Pancreas (tissue), 10 donors: Measurements from ENCODE around the gene MC1R. TPM values are rescaled to one million over a fixed set of nuclear protein-coding genes. Genes with fewer than 3 reads are reported as not detected.
"Not testable (repeated sequence)": the region's sequence is repeated elsewhere in the genome, so short reads cannot be mapped to it uniquely, and the experiment has no call there.

Experiments
- ATAC-seq, 4 donors: fragments of 200-7000 bp; cut with Tn5 transposase; one replicate each; pipeline versions ENCODE4 v1.8.0 to v1.9.1; 2020; ENCODE audit warnings: mild to moderate bottlenecking in 4 of 4, moderate library complexity in 4 of 4
- DNase-seq, 6 donors: peaks; one replicate each; pipeline ENCODE4 v3.0.0-alpha.2; 2020
- FAIRE-seq: peaks from 2 replicates; lab custom pipeline; 2012; peaks lifted over from hg19 to GRCh38; lab: Jason Lieb, UNC
- H3K27ac ChIP-seq, 4 donors: fragments of 200-600 bp; sonication (generic); 1 replicate in 3 of 4; 2 replicates in 1 of 4; pipeline versions ENCODE4 v1.5.0 to v1.8.0; 2020
- H3K27me3 ChIP-seq, 4 donors: fragments of 200-600 bp; one replicate each; pipeline ENCODE4 v1.8.0; 2021
- H3K36me3 ChIP-seq, 3 donors: fragments of 200-600 bp; sonication (generic) in 1 of 3; one replicate each; pipeline versions ENCODE4 v1.5.0 to v1.8.0; 2020 to 2021
- H3K4me1 ChIP-seq, 3 donors: fragments of 200-600 bp; one replicate each; pipeline ENCODE4 v1.8.0; 2021
- H3K4me3 ChIP-seq, 4 donors: fragments of 200-600 bp; sonication (generic) in 2 of 4; one replicate each; pipeline versions ENCODE4 v1.5.0 to v1.8.0; 2020 to 2021
- H3K9me3 ChIP-seq, 4 donors: fragments of 200-600 bp; one replicate each; pipeline ENCODE4 v1.8.0; 2021
- CTCF ChIP-seq, 4 donors: fragments of 200-600 bp; sonication (generic) in 3 of 4; IDR thresholded peaks; one replicate each; pipeline versions ENCODE4 v1.5.0 to v1.8.0; 2021; ENCODE audit warnings: antibody characterized with exemption in 4 of 4
- WGBS, 2 donors: extraction: QIAGEN DNeasy Blood & Tissue Kit; methylation state at CpG; one replicate each; pipeline ENCODE4 v1.1.7; 2013; 5-methylcytosine and 5-hydroxymethylcytosine counted together
- intact Hi-C, 3 donors: fragments of 100-400 bp; cut with DNase I; formaldehyde crosslinking; loops; one replicate each; pipeline versions ENCODE4 v1.11.1 to v1.14.2; 2022
- polyA plus RNA-seq, 2 donors: library from polyadenylated mRNA; stranded (reverse); fragments of 200-250 nt; gene quantifications; one replicate each; pipeline ENCODE4 v1.2.3, GENCODE V29; 2013
- total RNA-seq, 6 donors: library from RNA; stranded (reverse); fragmentation: NEBNext Ultra II Directional in 4 of 6; extraction: Animal tissue kit (Norgen Biotek cat#: 25700) in 4 of 6; gene quantifications; one replicate each; pipeline versions ENCODE4 v1.2.1 to v1.2.4, GENCODE V29; 2021 to 2023
- donor health status: healthy with polysubstance abuse.
- donor health status: DM: no; HTN: no; CAD: no; lungs with moderate emphysema.
- donor health status: DM: no; HTN: no; CAD: no.
- donor health status: control.
- donor health status: control.
- donor health status: Bipolar disorder and iron deficiency.
- donor health status: DM: yes; HTN: yes; CAD: no.
- donor health status: DM: no; HTN: no; CAD: no.
- donor health status: DM: no; HTN: no; CAD: no.
- donor health status: DM: yes; HTN: yes; CAD: no.

Gene MC1R
- total and polyA plus RNA-seq, 8 donors, result 1.1 to 14.3 (median 2.0) TPM

- WGBS, 2 donors, result 88 to 91% methylated on average over 30 of the region's 30 CpGs
- ATAC-seq (no peak), DNase-seq (no peak), FAIRE-seq (no peak)
- Histone ChIP-seq H3K27me3 (no peaks in the 10 kb centered on the region), H3K4me1 (no peaks in the 10 kb centered on the region), H3K9me3 (no peaks in the 10 kb centered on the region), H3K36me3 (no peaks in the 10 kb centered on the region), H3K4me3 (no peak overlapping the region), H3K27ac (no peak overlapping the region)
- TF ChIP-seq CTCF (IDR thresholded peaks at IDR 0.05), result no peak
- intact Hi-C loops, result no loop called here
Observed at GRCh38 chr16:89965447-89966225, 47.0 kb downstream of the MC1R start.

GRCh38 chr16:89966756-89967155 is 48.1 kb downstream of the MC1R start:
- Histone ChIP-seq H3K27me3 (no peaks in the 10 kb centered on the region), H3K36me3 (no peaks in the 10 kb centered on the region), H3K27ac (no peak overlapping the region), H3K4me1 (peaks cover 0 to 11% (median 7%) of the 10 kb centered on the region in 3 donors), H3K9me3 (no peaks in the 10 kb centered on the region), H3K4me3 (no peak overlapping the region)
- 88 to 89% methylated on average over 9 of the region's 9 CpGs for WGBS, 2 donors
- intact Hi-C loops, result no loop called here
- DNase-seq (no peak), FAIRE-seq (no peak), ATAC-seq (no peak)
- TF ChIP-seq CTCF (IDR thresholded peaks at IDR 0.05), result no peak

GRCh38 chr16:89967436-89967835 is 48.8 kb downstream of the MC1R start:
- H3K36me3 ChIP-seq, FAIRE-seq, ATAC-seq, H3K27ac ChIP-seq, H3K27me3 ChIP-seq, intact Hi-C loops, H3K9me3 ChIP-seq, H3K4me3 ChIP-seq, DNase-seq: not testable (repeated sequence)
- peaks cover 0 to 14% (median 7%) of the 10 kb centered on the region in 3 donors for H3K4me1 ChIP-seq
- 82 to 88% methylated on average over 5 of the region's 5 CpGs for WGBS, 2 donors

GRCh38 chr16:89968074-89968473 is 49.4 kb downstream of the MC1R start:
- ATAC-seq, DNase-seq, H3K27ac ChIP-seq, H3K4me3 ChIP-seq, FAIRE-seq, H3K36me3 ChIP-seq, H3K9me3 ChIP-seq, H3K27me3 ChIP-seq, intact Hi-C loops: not testable (repeated sequence)
- WGBS, 2 donors, result 86 to 88% methylated on average over 11 of the region's 11 CpGs
- peaks cover 0 to 14% (median 7%) of the 10 kb centered on the region in 3 donors for H3K4me1 ChIP-seq

- Histone ChIP-seq H3K4me3 (no peak overlapping the region), H3K9me3 (no peaks in the 10 kb centered on the region), H3K4me1 (peaks cover 3 to 26% (median 7%) of the 10 kb centered on the region in 3 donors), H3K27me3 (no peaks in the 10 kb centered on the region), H3K27ac (no peak overlapping the region), H3K36me3 (no peaks in the 10 kb centered on the region)
- intact Hi-C loops, result no loop called here
- ATAC-seq (no peak), FAIRE-seq (no peak), DNase-seq (no peak)
- TF ChIP-seq CTCF (IDR thresholded peaks at IDR 0.05), result no peak
- 94 to 97% methylated on average over 6 of the region's 6 CpGs for WGBS, 2 donors
Observed at GRCh38 chr16:89969741-89970410, 51.2 kb downstream of the MC1R start.

Other genes starting within 250 kb of the MC1R start
- 10 to 100 TPM; 33.7 to 92.7 (median 51.3) TPM for gene CDK10, start 232.2 kb upstream of the MC1R start, total RNA-seq
- 100 to 1,000 TPM; 224 to 253 TPM for gene CDK10, start 232.2 kb upstream of the MC1R start, polyA plus RNA-seq
- gene SPATA2L, start 217.2 kb upstream of the MC1R start, total RNA-seq, result 10 to 100 TPM in 4 of 6 donors, 1 to 10 TPM in 2; 9.2 to 22.3 (median 11.1) TPM
- 10 to 100 TPM; 14.8 to 16.6 TPM for gene SPATA2L, start 217.2 kb upstream of the MC1R start, polyA plus RNA-seq
- 1 to 10 TPM; 3.9 to 7.5 (median 5.6) TPM for gene VPS9D1, start 198.0 kb upstream of the MC1R start, total RNA-seq
- gene VPS9D1, start 198.0 kb upstream of the MC1R start, polyA plus RNA-seq, result 10 to 100 TPM; 27.3 to 30.1 TPM
- gene ZNF276, start 197.3 kb upstream of the MC1R start, total RNA-seq, result 10 to 100 TPM in 4 of 6 donors, 1 to 10 TPM in 2; 7.9 to 18.7 (median 10.7) TPM
- 10 to 100 TPM; 29.1 to 49.3 TPM for gene ZNF276, start 197.3 kb upstream of the MC1R start, polyA plus RNA-seq
- gene FANCA, start 102.2 kb upstream of the MC1R start, total RNA-seq, result 1 to 10 TPM in 5 of 6 donors, under 1 TPM in 1; 0.51 to 3.0 (median 2.1) TPM
- gene FANCA, start 102.2 kb upstream of the MC1R start, polyA plus RNA-seq, result 1 to 10 TPM; 3.7 to 5.7 TPM
- gene SPIRE2, start 90.4 kb upstream of the MC1R start, total RNA-seq, result 1 to 10 TPM; 1.6 to 3.8 (median 2.6) TPM
- 10 to 100 TPM in 1 of 2 donors, 1 to 10 TPM in 1; 6.7 to 11.5 TPM for gene SPIRE2, start 90.4 kb upstream of the MC1R start, polyA plus RNA-seq
- 100 to 1,000 TPM in 3 of 6 donors, 10 to 100 TPM in 3; 81.0 to 119 (median 100) TPM for gene TCF25, start 45.3 kb upstream of the MC1R start, total RNA-seq
- gene TCF25, start 45.3 kb upstream of the MC1R start, polyA plus RNA-seq, result 100 to 1,000 TPM; 193 to 250 TPM
- 10 to 100 TPM in 1 of 6 donors, 1 to 10 TPM in 3, under 1 TPM in 2; 0.37 to 25.4 (median 1.6) TPM for gene TUBB3, start 4.5 kb downstream of the MC1R start, total RNA-seq
- 1 to 10 TPM; 1.8 to 4.7 TPM for gene TUBB3, start 4.5 kb downstream of the MC1R start, polyA plus RNA-seq
- gene DEF8, start 29.9 kb downstream of the MC1R start, total RNA-seq, result 10 to 100 TPM; 23.1 to 41.0 (median 27.5) TPM
- 10 to 100 TPM; 68.8 to 72.2 TPM for gene DEF8, start 29.9 kb downstream of the MC1R start, polyA plus RNA-seq
- gene DBNDD1, start 100.6 kb downstream of the MC1R start, total RNA-seq, result 10 to 100 TPM in 2 of 6 donors, 1 to 10 TPM in 4; 7.3 to 12.9 (median 9.7) TPM
- 1 to 10 TPM; 6.2 to 8.9 TPM for gene DBNDD1, start 100.6 kb downstream of the MC1R start, polyA plus RNA-seq
- not detected for gene PRDM7, start 158.5 kb downstream of the MC1R start, total RNA-seq
- not detected for gene PRDM7, start 158.5 kb downstream of the MC1R start, polyA plus RNA-seq